Measurements from ENCODE around the gene ITGB1.

ITGB1 gene

DNA sequence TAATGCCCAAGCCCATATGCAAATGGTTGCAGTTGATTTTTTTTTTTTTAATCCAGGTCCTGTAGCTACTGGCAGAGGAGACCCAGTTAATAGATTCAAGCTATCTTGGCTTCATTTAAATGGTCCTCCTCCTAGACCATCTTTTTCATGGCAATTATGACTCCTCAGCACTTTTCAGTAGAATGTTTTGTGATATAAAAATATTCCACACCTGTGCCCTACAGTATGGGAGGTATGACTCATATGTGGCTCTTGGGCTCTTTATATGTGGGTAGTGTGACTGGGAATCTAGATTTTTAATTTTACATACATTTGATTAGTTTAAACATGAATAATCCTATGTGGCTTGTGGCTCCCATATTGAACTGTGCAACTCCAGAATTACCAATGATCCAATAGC, 80.1 kb downstream of the ITGB1 start:
- Histone ChIP-seq H3K4me1 (ENCODE audit: control insufficient read depth in 2 of 2, insufficient read depth in 2 of 2, low read length in 2 of 2) (no peaks in the 10 kb centered on the region), H3K4me3 (ENCODE audit: low read length in 2 of 2) (no peak overlapping the region), H3K9me3 (ENCODE audit: control insufficient read depth in 2 of 2, low read length in 2 of 2) (no peaks in the 10 kb centered on the region), H3K27ac (ENCODE audit: low read depth in 2 of 2, low read length in 2 of 2) (no peak overlapping the region), H3K9ac (ENCODE audit: low read depth in 1 of 2, low read length in 2 of 2) (no peak overlapping the region), H3K27me3 (ENCODE audit: control insufficient read depth in 2 of 2, insufficient read depth in 2 of 2, low read length in 2 of 2) (no peaks in the 10 kb centered on the region), H3K36me3 (ENCODE audit: control insufficient read depth in 2 of 2, insufficient read depth in 2 of 2, low read length in 2 of 2) (no peaks in the 10 kb centered on the region)

DNA sequence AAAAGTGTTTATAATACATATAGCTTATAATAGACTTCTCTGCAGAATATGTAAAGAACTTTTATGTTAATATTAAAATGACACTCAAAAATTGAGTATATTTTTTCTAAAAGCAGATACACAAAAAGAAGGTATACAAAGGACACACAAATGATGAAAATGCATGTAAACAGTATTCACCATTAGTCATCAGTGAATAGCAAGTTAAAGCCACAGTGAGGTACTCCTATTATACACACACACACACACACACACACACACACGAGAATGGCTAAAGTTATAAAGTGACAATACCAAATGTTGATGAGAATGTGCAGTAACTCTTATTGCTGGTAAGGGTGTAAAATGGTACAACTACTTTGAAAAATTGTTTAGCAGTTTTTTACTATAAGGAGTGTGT, 92.9 kb downstream of the ITGB1 start:
- Histone ChIP-seq H3K4me1 (ENCODE audit: control insufficient read depth in 2 of 2, insufficient read depth in 2 of 2, low read length in 2 of 2) (no peaks in the 10 kb centered on the region), H3K4me3 (ENCODE audit: low read length in 2 of 2) (no peak overlapping the region), H3K27me3 (ENCODE audit: control insufficient read depth in 2 of 2, insufficient read depth in 2 of 2, low read length in 2 of 2) (no peaks in the 10 kb centered on the region), H3K27ac (ENCODE audit: low read depth in 2 of 2, low read length in 2 of 2) (no peak overlapping the region), H3K9me3 (ENCODE audit: control insufficient read depth in 2 of 2, low read length in 2 of 2) (no peaks in the 10 kb centered on the region), H3K9ac (ENCODE audit: low read depth in 1 of 2, low read length in 2 of 2) (no peak overlapping the region), H3K36me3 (ENCODE audit: control insufficient read depth in 2 of 2, insufficient read depth in 2 of 2, low read length in 2 of 2) (no peaks in the 10 kb centered on the region)

DNA sequence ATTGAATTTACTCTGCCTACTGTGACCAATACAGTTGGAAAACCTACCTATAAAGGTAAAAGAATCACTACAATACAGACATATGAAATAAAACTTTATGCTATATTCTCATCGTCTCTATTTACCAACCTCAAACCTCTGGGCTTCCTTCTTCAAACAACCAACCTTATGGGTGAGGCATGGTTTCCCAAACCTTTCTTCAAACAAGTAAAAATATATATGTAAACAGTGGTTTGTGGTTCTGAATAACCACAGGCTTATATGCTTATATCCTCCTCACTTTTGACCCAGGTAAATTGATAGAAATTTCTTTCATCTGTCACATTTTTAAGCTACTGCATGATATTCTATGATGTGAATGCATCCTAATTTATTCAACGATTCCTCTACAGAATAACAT, 103.6 kb downstream of the ITGB1 start:
- Histone ChIP-seq H3K27ac (ENCODE audit: low read depth in 2 of 2, low read length in 2 of 2) (no peak overlapping the region), H3K9ac (ENCODE audit: low read depth in 1 of 2, low read length in 2 of 2) (no peak overlapping the region), H3K4me1 (ENCODE audit: control insufficient read depth in 2 of 2, insufficient read depth in 2 of 2, low read length in 2 of 2) (no peaks in the 10 kb centered on the region), H3K27me3 (ENCODE audit: control insufficient read depth in 2 of 2, insufficient read depth in 2 of 2, low read length in 2 of 2) (no peaks in the 10 kb centered on the region), H3K9me3 (ENCODE audit: control insufficient read depth in 2 of 2, low read length in 2 of 2) (no peaks in the 10 kb centered on the region), H3K36me3 (ENCODE audit: control insufficient read depth in 2 of 2, insufficient read depth in 2 of 2, low read length in 2 of 2) (no peaks in the 10 kb centered on the region), H3K4me3 (ENCODE audit: low read length in 2 of 2) (no peak overlapping the region)

DNA sequence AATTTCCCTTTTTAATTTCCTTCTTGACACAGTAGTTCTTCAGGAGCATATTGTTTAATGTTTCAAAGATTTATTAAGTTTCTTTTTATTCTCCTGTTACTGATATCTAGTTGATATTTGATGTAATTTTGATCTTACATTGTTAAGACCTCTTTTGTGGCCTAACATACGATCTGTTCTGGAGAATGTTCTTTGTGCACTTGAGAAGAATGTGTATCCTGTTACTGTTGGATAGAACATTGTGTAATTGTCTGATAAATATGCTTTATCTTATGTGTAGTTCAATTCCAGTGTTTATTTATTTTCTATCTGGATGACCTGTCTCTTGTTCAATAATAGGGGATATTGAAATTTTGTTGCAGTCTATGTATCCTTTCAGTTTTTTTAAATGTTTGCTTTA, 106.7 kb downstream of the ITGB1 start:
- no peak overlapping the region for H3K9ac ChIP-seq (ENCODE audit: low read depth in 1 of 2, low read length in 2 of 2)
- no peaks in the 10 kb centered on the region for H3K9me3 ChIP-seq (ENCODE audit: control insufficient read depth in 2 of 2, low read length in 2 of 2)
- no peaks in the 10 kb centered on the region for H3K36me3 ChIP-seq (ENCODE audit: control insufficient read depth in 2 of 2, insufficient read depth in 2 of 2, low read length in 2 of 2)
- H3K27me3 ChIP-seq (ENCODE audit: control insufficient read depth in 2 of 2, insufficient read depth in 2 of 2, low read length in 2 of 2): no peaks in the 10 kb centered on the region
- no peak overlapping the region for H3K27ac ChIP-seq (ENCODE audit: low read depth in 2 of 2, low read length in 2 of 2)
- no peaks in the 10 kb centered on the region for H3K4me1 ChIP-seq (ENCODE audit: control insufficient read depth in 2 of 2, insufficient read depth in 2 of 2, low read length in 2 of 2)
- no peak overlapping the region for H3K4me3 ChIP-seq (ENCODE audit: low read length in 2 of 2)
